IMR-90 (cell line): ENCODE results near the gene S1PR5. TPM values are rescaled to one million over a fixed set of nuclear protein-coding genes. Genes with fewer than 3 reads are reported as not detected.

Source experiments
- ATAC-seq: fragments of 200-7000 bp; cut with Tn5 transposase; 2 replicates; pipeline ENCODE4 v1.9.1; 2020; ENCODE audit warnings: low read depth, mild to moderate bottlenecking, moderate library complexity
- BruUV-seq: library from RNA; stranded (reverse); fragments of 400-500 nt; replicated peaks from 2 replicates; lab custom pipeline; 2021; lab: Mats Ljungman, UMichigan
- CTCF ChIA-PET: fragments of 300-600 bp; formaldehyde crosslinking; extraction: SDS; loops from one replicate; lab custom pipeline; 2021; ENCODE audit warnings: antibody characterized with exemption; lab: Yijun Ruan, JAX
- POLR2A ChIA-PET: fragments of 300-600 bp; sonication (Branson Sonifier 250); formaldehyde crosslinking; loops from one replicate; lab custom pipeline; 2022; ENCODE audit warnings: antibody characterized with exemption; ENCODE audit not compliant: unreplicated experiment; lab: Charles Lee
- DNase-seq: peaks from one replicate; pipeline ENCODE4 v3.0.0; 2013
- H2AFZ ChIP-seq: replicated peaks from 2 replicates; pipeline ENCODE3; 2013; ENCODE audit warnings: low read length, mild to moderate bottlenecking; ENCODE audit not compliant: poor library complexity
- H2AK5ac ChIP-seq: 2 replicates; pipeline ENCODE4 v1.6.1; 2013; ENCODE audit warnings: low read depth, low read length, inconsistent platforms
- H2AK9ac ChIP-seq: replicated peaks from 2 replicates; pipeline ENCODE3; 2013; ENCODE audit warnings: mild to moderate bottlenecking, low read depth, low read length, moderate library complexity; ENCODE audit not compliant: poor library complexity
- H2BK120ac ChIP-seq: 2 replicates; pipeline ENCODE4 v1.6.1; 2013; ENCODE audit warnings: low read depth, low read length, inconsistent platforms
- H2BK15ac ChIP-seq: 3 replicates; pipeline ENCODE4 v1.6.1; 2013; ENCODE audit warnings: low read depth, low read length, inconsistent platforms
- H2BK20ac ChIP-seq: 2 replicates; pipeline ENCODE4 v1.6.1; 2013; ENCODE audit warnings: low read depth, mild to moderate bottlenecking, inconsistent platforms, low read length, moderate library complexity
- H2BK5ac ChIP-seq: 2 replicates; pipeline ENCODE4 v1.6.1; 2013; ENCODE audit warnings: mild to moderate bottlenecking, low read depth, low read length, inconsistent platforms; ENCODE audit not compliant: poor library complexity, severe bottlenecking
- H3K14ac ChIP-seq: replicated peaks from 2 replicates; pipeline ENCODE4 v1.6.1; 2013; ENCODE audit warnings: low read depth, low read length, inconsistent platforms
- H3K18ac ChIP-seq: 2 replicates; pipeline ENCODE4 v1.6.1; 2013; ENCODE audit warnings: low read depth, low read length, control low read depth
- H3K23ac ChIP-seq: 2 replicates; pipeline ENCODE4 v1.6.1; 2013; ENCODE audit warnings: low read depth, low read length, inconsistent platforms
- H3K27ac ChIP-seq: 2 replicates; pipeline ENCODE4 v1.5.1; 2013; ENCODE audit warnings: mild to moderate bottlenecking, control low read depth, low read length; ENCODE audit not compliant: insufficient read depth
- H3K27me3 ChIP-seq: 2 replicates; pipeline ENCODE4 v1.6.1; 2013; ENCODE audit warnings: low read length; ENCODE audit not compliant: control insufficient read depth, insufficient read depth
- H3K36me3 ChIP-seq: 2 replicates; pipeline ENCODE4 v1.6.1; 2013; ENCODE audit warnings: low read length, mixed read lengths; ENCODE audit not compliant: control insufficient read depth, insufficient read depth
- H3K4ac ChIP-seq: 2 replicates; pipeline ENCODE4 v1.6.1; 2013; ENCODE audit warnings: low read depth, low read length, inconsistent platforms
- H3K4me1 ChIP-seq: 2 replicates; pipeline ENCODE4 v1.6.1; 2013; ENCODE audit warnings: low read length, mixed read lengths; ENCODE audit not compliant: control insufficient read depth, insufficient read depth
- H3K4me2 ChIP-seq: 2 replicates; pipeline ENCODE4 v1.6.1; 2013; ENCODE audit warnings: low read depth, mild to moderate bottlenecking, control low read depth, low read length, moderate library complexity
- H3K4me3 ChIP-seq: 2 replicates; pipeline ENCODE4 v1.5.1; 2013; ENCODE audit warnings: low read depth, mild to moderate bottlenecking, control low read depth, low read length, moderate library complexity; ENCODE audit not compliant: insufficient read depth
- H3K56ac ChIP-seq: 2 replicates; pipeline ENCODE4 v1.6.1; 2013; ENCODE audit warnings: low read length, inconsistent platforms; ENCODE audit not compliant: insufficient read depth; ENCODE audit errors: extremely low read depth
- H3K79me1 ChIP-seq, 2 experiments: 2 replicates each; pipeline ENCODE4 v1.6.1; 2013; ENCODE audit warnings: low read length in 2 of 2, inconsistent platforms in 1 of 2, low read depth in 1 of 2
- H3K9ac ChIP-seq: 2 replicates; pipeline ENCODE4 v1.6.1; 2013; ENCODE audit warnings: low read depth, low read length, control low read depth
- H3K9me1 ChIP-seq: 2 replicates; pipeline ENCODE4 v1.6.1; 2013; ENCODE audit warnings: low read length, inconsistent platforms; ENCODE audit not compliant: insufficient read depth
- H3K9me3 ChIP-seq: 2 replicates; pipeline ENCODE4 v1.6.1; 2013; ENCODE audit warnings: low read length; ENCODE audit not compliant: control insufficient read depth, insufficient read depth
- H4K20me1 ChIP-seq: 2 replicates; pipeline ENCODE4 v1.6.1; 2013; ENCODE audit warnings: low read length, inconsistent platforms; ENCODE audit not compliant: insufficient read depth
- H4K5ac ChIP-seq: 2 replicates; pipeline ENCODE4 v1.6.1; 2013; ENCODE audit warnings: mild to moderate bottlenecking, low read depth, low read length, control low read depth
- H4K8ac ChIP-seq, 2 experiments: 2 replicates each; pipeline ENCODE4 v1.6.1; 2013; ENCODE audit warnings: low read depth in 2 of 2, low read length in 2 of 2, control low read depth in 1 of 2, inconsistent platforms in 1 of 2
- H4K91ac ChIP-seq: 2 replicates; pipeline ENCODE4 v1.6.1; 2013; ENCODE audit warnings: low read depth, low read length, inconsistent platforms; ENCODE audit not compliant: insufficient read depth
- BHLHE40 ChIP-seq: fragments of 150-350 bp; IDR thresholded peaks from 2 replicates; pipeline ENCODE4 v1.6.1; 2016; ENCODE audit warnings: mild to moderate bottlenecking, low read depth, low read length
- CEBPB ChIP-seq: IDR thresholded peaks from 2 replicates; pipeline ENCODE4 v1.6.1; 2012; ENCODE audit warnings: low read depth, low read length, improper control_type of control experiment
- CHD1 ChIP-seq: IDR thresholded peaks from 2 replicates; pipeline ENCODE4 v1.6.1; 2012; ENCODE audit warnings: low read depth, low read length, improper control_type of control experiment
- CTCF ChIP-seq: conservative IDR thresholded peaks from 2 replicates; pipeline ENCODE4 v1.5.1; 2012; ENCODE audit warnings: mild to moderate bottlenecking, low read depth, low read length, improper control_type of control experiment
- ELK1 ChIP-seq: fragments of 150-350 bp; IDR thresholded peaks from 2 replicates; pipeline ENCODE4 v1.6.1; 2016; ENCODE audit warnings: low read depth, mild to moderate bottlenecking, low read length, moderate library complexity, borderline replicate concordance
- FOS ChIP-seq: fragments of 150-350 bp; IDR thresholded peaks from 2 replicates; pipeline ENCODE4 v1.6.1; 2016; ENCODE audit warnings: low read depth, low read length
- MAFK ChIP-seq: IDR thresholded peaks from 2 replicates; pipeline ENCODE4 v1.6.1; 2012; ENCODE audit warnings: low read depth, low read length, improper control_type of control experiment
- MAZ ChIP-seq: IDR thresholded peaks from 2 replicates; pipeline ENCODE4 v1.6.1; 2012; ENCODE audit warnings: low read depth, mild to moderate bottlenecking, low read length, improper control_type of control experiment, moderate library complexity, borderline replicate concordance
- MXI1 ChIP-seq: IDR thresholded peaks from 2 replicates; pipeline ENCODE4 v1.6.1; 2012; ENCODE audit warnings: low read depth, mild to moderate bottlenecking, low read length, moderate library complexity, borderline replicate concordance
- NFE2L2 ChIP-seq: fragments of 150-350 bp; IDR thresholded peaks from 2 replicates; pipeline ENCODE4 v1.6.1; 2016; ENCODE audit warnings: low read depth, mild to moderate bottlenecking, low read length
- POLR2A ChIP-seq: IDR thresholded peaks from 2 replicates; pipeline ENCODE4 v1.6.1; 2012; ENCODE audit warnings: mild to moderate bottlenecking, low read depth, low read length
- RAD21 ChIP-seq: IDR thresholded peaks from 2 replicates; pipeline ENCODE4 v1.6.1; 2012; ENCODE audit warnings: low read length, improper control_type of control experiment
- RCOR1 ChIP-seq: IDR thresholded peaks from 2 replicates; pipeline ENCODE4 v1.6.1; 2012; ENCODE audit warnings: mild to moderate bottlenecking, low read length, improper control_type of control experiment; ENCODE audit not compliant: insufficient replicate concordance
- RFX5 ChIP-seq: IDR thresholded peaks from 2 replicates; pipeline ENCODE4 v1.8.0; 2012; ENCODE audit warnings: low read depth, mild to moderate bottlenecking, low read length, moderate library complexity
- SMC3 ChIP-seq: fragments of 150-350 bp; IDR thresholded peaks from 2 replicates; pipeline ENCODE4 v1.6.1; 2016; ENCODE audit warnings: low read depth, mild to moderate bottlenecking, antibody characterized with exemption, low read length, moderate library complexity
- USF2 ChIP-seq: fragments of 150-350 bp; IDR thresholded peaks from 2 replicates; pipeline ENCODE4 v1.6.1; 2017; ENCODE audit warnings: mild to moderate bottlenecking, antibody characterized with exemption, low read length, low read depth
- WGBS, 2 experiments: methylation state at CpG; one replicate each; pipeline versions ENCODE4 v1.1.5 to v1.1.7; 2013; ENCODE audit warnings: missing lambda C conversion rate in 2 of 2; ENCODE audit not compliant: insufficient read length in 1 of 2; ENCODE audit errors: extremely low coverage in 2 of 2; 5-methylcytosine and 5-hydroxymethylcytosine counted together
- dilution Hi-C: fragments of 300-500 bp; cut with HindIII; formaldehyde crosslinking; loops from one replicate; pipeline ENCODE4 v1.14.3; 2018; ENCODE audit warnings: low sequenced_read_pairs; ENCODE audit not compliant: unreplicated experiment
- in situ Hi-C: fragments of 300-500 bp; cut with MboI; formaldehyde crosslinking; loops from 3 replicates; pipeline ENCODE4 v1.14.3; 2019; ENCODE audit warnings: low sequenced_read_pairs, inconsistent platforms, mixed read lengths
- intact Hi-C: fragments of 100-400 bp; cut with micrococcal nuclease; formaldehyde crosslinking; loops from 2 replicates; pipeline ENCODE4 v1.10.0; 2022
- polyA plus RNA-seq, 3 experiments: library from polyadenylated mRNA; depleted of rRNA; stranded (reverse); fragments of >200 nt; gene quantifications; 2 replicates each; pipeline ENCODE4 v1.2.3, GENCODE V29; 2012; ENCODE audit warnings: low replicate concordance in 1 of 3
- total RNA-seq: library from RNA; depleted of rRNA; stranded (reverse); fragments of >200 nt; gene quantifications from 2 replicates; pipeline ENCODE4 v1.2.3, GENCODE V29; 2012

S1PR5 gene
- total and polyA plus RNA-seq, 2 of the 4 experiments (the other 2 are of a cell fraction), result 0.36 to 0.55 TPM

- ChIA-PET POLR2A (interaction anchor here (0.5 to 0.7 kb wide), 3 partner anchors 233 to 608 kb away, joined by 3 to 5 read pairs (median 3); no protein-coding TSS in a partner anchor), CTCF (interaction anchor here (0.5 kb wide), 1 partner anchor 40 kb away, joined by 8 read pairs; no protein-coding TSS in a partner anchor)
- Histone ChIP-seq H3K18ac (peak overlapping the region; percentile 36; the same call in 1 of the 2 replicates), H4K5ac (peak overlapping the region; percentile 40), H2AK9ac (peak overlapping the region; percentile 90), H3K9ac (peak overlapping the region; percentile 60), H2AFZ (peak overlapping the region; percentile 93), H3K4me1 (peaks cover 2% of the 10 kb centered on the region), H4K91ac (peak overlapping the region; percentile 70), H3K9me1 (0 out of 2 replicates have a peak, but pooled peaks cover 4% of the 10 kb centered on the region), H3K27ac (peak overlapping the region; percentile 75), H3K27me3 (no peaks in the 10 kb centered on the region), H3K4me3 (peak overlapping the region; percentile 61), H3K56ac (peak overlapping the region; percentile 66; the same call in 1 of the 2 replicates), H2BK20ac (no peak overlapping the region), H2AK5ac (peak overlapping the region; percentile 12; the same call in 1 of the 2 replicates), H3K23ac (no peak overlapping the region), H4K8ac (peak overlapping the region in 1 of 2 experiments; percentile 81; a peak in 2 of 4 replicates), H2BK15ac (no peak overlapping the region; the same call in 2 of the 3 replicates), H2BK120ac (0 out of 2 replicates have a peak overlapping the region, but pooled peaks have one; percentile 6), H3K9me3 (no peaks in the 10 kb centered on the region), H4K20me1 (no peaks in the 10 kb centered on the region), H2BK5ac (peak overlapping the region; percentile 59), H3K4me2 (peak overlapping the region; percentile 85), H3K36me3 (peaks cover 4% of the 10 kb centered on the region; the same call in 1 of the 2 replicates), H3K4ac (peak overlapping the region; percentile 63), H3K79me1 (peaks cover 26 to 50% of the 10 kb centered on the region in 2 experiments), H3K14ac (peak overlapping the region; percentile 39)
- TF ChIP-seq CEBPB (no peak), RFX5 (no peak), MAZ (no peak), MAFK (no peak), FOS (no peak), RAD21 (no peak), USF2 (no peak), ELK1 (no peak), CHD1 (no peak), MXI1 (no peak), RCOR1 (no peak), CTCF (no peak), SMC3 (no peak), BHLHE40 (no peak), NFE2L2 (no peak), POLR2A (no peak)
- 40% methylated on average over 1 of the region's 4 CpGs; no CpG with 5 or more reads in 1 of the 2 experiments for WGBS, 2 experiments
- intact Hi-C loops, result loop anchor here (2.0 kb wide), 1 partner anchor 64 kb away; the partner anchor contains the start of gene KEAP1
- in situ Hi-C loops, result no loop called here
- dilution Hi-C loops, result no loop called here
- no peak for DNase-seq
- no peak for ATAC-seq
- no TSS peak for BruUV-seq
Measured at GRCh38 chr19:10566408-10566657, 49.1 kb upstream of the S1PR5 start.
